CD8-positive, alpha-beta memory T cell (primary cell): ENCODE measurements around the gene LRRC74B. TPM values are rescaled to one million over a fixed set of nuclear protein-coding genes. Genes with fewer than 3 reads are reported as not detected.
"Not testable (repeated sequence)": the region's sequence is repeated elsewhere in the genome, so short reads cannot be mapped to it uniquely, and the experiment has no call there.

ENCODE experiments used
- CTCF ChIA-PET: fragments of 350-600 bp; sonication (Branson Sonifier 250); formaldehyde crosslinking; loops from one replicate; lab custom pipeline; 2021; ENCODE audit warnings: antibody characterized with exemption; lab: Charles Lee
- POLR2A ChIA-PET: fragments of 350-600 bp; sonication (Branson Sonifier 250); formaldehyde crosslinking; loops from one replicate; lab custom pipeline; 2021; ENCODE audit warnings: antibody characterized with exemption; lab: Charles Lee
- DNase-seq, 5 donors: peaks; one replicate each; pipeline versions ENCODE4 v3.0.0 to v3.0.0-alpha.2; 2020 to 2022; ENCODE audit warnings: mixed read lengths in 1 of 5
- H3K27ac ChIP-seq: one replicate; pipeline ENCODE4 v1.7.0; 2013; ENCODE audit warnings: low read depth, mild to moderate bottlenecking, low read length, moderate library complexity
- H3K27me3 ChIP-seq: 2 replicates; pipeline ENCODE4 v1.7.0; 2013; ENCODE audit warnings: low read length, mild to moderate bottlenecking; ENCODE audit not compliant: insufficient read depth, poor library complexity, severe bottlenecking
- H3K36me3 ChIP-seq: 2 replicates; pipeline ENCODE4 v1.7.0; 2013; ENCODE audit warnings: mild to moderate bottlenecking, low read length, moderate library complexity; ENCODE audit not compliant: insufficient read depth
- H3K4me1 ChIP-seq: 2 replicates; pipeline ENCODE4 v1.7.0; 2013; ENCODE audit warnings: mild to moderate bottlenecking, low read length, moderate library complexity; ENCODE audit not compliant: insufficient read depth
- H3K4me3 ChIP-seq: 2 replicates; pipeline ENCODE4 v1.7.0; 2013; ENCODE audit warnings: mild to moderate bottlenecking, low read length
- H3K9me3 ChIP-seq: 2 replicates; pipeline ENCODE4 v1.7.0; 2013; ENCODE audit warnings: mild to moderate bottlenecking, low read length
- H3K27ac Mint-ChIP-seq, 8 donors: one replicate each; pipeline ENCODE4 v1.8.0; 2020 to 2021; ENCODE audit warnings: mixed read lengths in 8 of 8, mild to moderate bottlenecking in 6 of 8, inconsistent platforms in 3 of 8, moderate library complexity in 3 of 8
- H3K27me3 Mint-ChIP-seq, 2 donors: one replicate each; pipeline ENCODE4 v1.8.0; 2020 to 2021; ENCODE audit warnings: mixed read lengths in 2 of 2, mild to moderate bottlenecking in 1 of 2, moderate library complexity in 1 of 2
- H3K36me3 Mint-ChIP-seq, 3 donors: one replicate each; pipeline ENCODE4 v1.8.0; 2020 to 2021; ENCODE audit warnings: mixed read lengths in 3 of 3, inconsistent platforms in 1 of 3, mild to moderate bottlenecking in 1 of 3
- H3K4me1 Mint-ChIP-seq, 3 donors: one replicate each; pipeline ENCODE4 v1.8.0; 2020 to 2021; ENCODE audit warnings: mixed read lengths in 3 of 3, inconsistent platforms in 1 of 3, mild to moderate bottlenecking in 1 of 3
- H3K4me3 Mint-ChIP-seq, 7 donors: one replicate each; pipeline ENCODE4 v1.8.0; 2020 to 2021; ENCODE audit warnings: mixed read lengths in 7 of 7, mild to moderate bottlenecking in 6 of 7, moderate library complexity in 4 of 7, inconsistent platforms in 2 of 7
- H3K9me3 Mint-ChIP-seq, 5 donors: one replicate each; pipeline ENCODE4 v1.8.0; 2020 to 2022; ENCODE audit warnings: mixed read lengths in 5 of 5, mild to moderate bottlenecking in 3 of 5, moderate library complexity in 2 of 5, inconsistent platforms in 1 of 5
- polyA plus RNA-seq: library from polyadenylated mRNA; unstranded; fragments of 300-500 nt; fragmentation: Illumina TruSeq; gene quantifications from one replicate; pipeline ENCODE4 v1.2.3, GENCODE V29; 2021
- total RNA-seq, 2 experiments: library from RNA; stranded (reverse); gene quantifications; one replicate each; pipeline ENCODE4 v1.2.3, GENCODE V29; 2021

Gene LRRC74B
- total and polyA plus RNA-seq, 3 experiments from 2014 or later, result not detected

DNA sequence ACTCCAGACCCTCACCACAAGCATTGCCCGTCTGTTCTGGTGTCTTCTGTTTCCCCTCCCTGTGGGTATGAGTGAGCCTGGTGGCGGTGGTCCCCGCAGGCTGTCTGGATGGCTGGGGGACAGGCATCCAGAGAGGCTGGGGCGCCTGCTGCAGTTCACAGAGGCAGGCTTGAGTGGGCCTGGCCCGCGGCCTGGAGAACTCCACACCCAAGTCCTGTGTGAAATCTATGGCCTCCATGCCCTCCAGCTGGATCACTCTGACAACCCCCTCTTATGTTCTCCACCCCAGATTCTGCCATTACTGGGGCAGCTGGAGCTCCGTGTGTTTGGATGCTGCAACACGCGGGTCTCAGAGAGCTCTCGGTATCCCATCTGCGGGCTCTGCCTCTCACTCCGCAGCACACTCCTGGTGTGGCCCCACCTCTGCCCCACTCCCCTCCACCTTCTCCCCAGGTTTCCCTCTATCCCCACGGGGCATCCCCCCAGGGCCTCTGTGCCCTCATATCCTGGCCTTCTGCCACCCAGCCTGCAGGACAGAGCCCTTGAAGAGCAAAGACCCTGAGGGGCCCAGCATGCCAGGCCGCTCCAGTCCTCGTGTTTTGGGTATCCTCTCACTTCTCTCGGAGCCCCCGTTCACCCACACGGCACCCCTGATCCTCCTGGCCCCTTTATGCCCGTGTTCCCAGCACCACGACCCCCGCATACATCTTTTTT, 31.3 kb downstream of the LRRC74B start:
- H3K27ac ChIP-seq, result no peak overlapping the region
- POLR2A ChIA-PET, result no interaction called here
- Mint-ChIP-seq H3K9me3 (peaks cover 0 to 2% (median 0%) of the 10 kb centered on the region in 5 donors), H3K4me3 (no peak overlapping the region), H3K27ac (no peak overlapping the region), H3K27me3 (peaks cover 0 to 3% of the 10 kb centered on the region in 2 donors), H3K36me3 (no peaks in the 10 kb centered on the region), H3K4me1 (no peaks in the 10 kb centered on the region)
- H3K4me3 ChIP-seq, result no peak overlapping the region
- H3K9me3 ChIP-seq, result no peaks in the 10 kb centered on the region
- H3K27me3 ChIP-seq, result no peaks in the 10 kb centered on the region
- no peak for DNase-seq
- no peaks in the 10 kb centered on the region for H3K36me3 ChIP-seq
- CTCF ChIA-PET, result no interaction called here
- no peaks in the 10 kb centered on the region for H3K4me1 ChIP-seq

DNA sequence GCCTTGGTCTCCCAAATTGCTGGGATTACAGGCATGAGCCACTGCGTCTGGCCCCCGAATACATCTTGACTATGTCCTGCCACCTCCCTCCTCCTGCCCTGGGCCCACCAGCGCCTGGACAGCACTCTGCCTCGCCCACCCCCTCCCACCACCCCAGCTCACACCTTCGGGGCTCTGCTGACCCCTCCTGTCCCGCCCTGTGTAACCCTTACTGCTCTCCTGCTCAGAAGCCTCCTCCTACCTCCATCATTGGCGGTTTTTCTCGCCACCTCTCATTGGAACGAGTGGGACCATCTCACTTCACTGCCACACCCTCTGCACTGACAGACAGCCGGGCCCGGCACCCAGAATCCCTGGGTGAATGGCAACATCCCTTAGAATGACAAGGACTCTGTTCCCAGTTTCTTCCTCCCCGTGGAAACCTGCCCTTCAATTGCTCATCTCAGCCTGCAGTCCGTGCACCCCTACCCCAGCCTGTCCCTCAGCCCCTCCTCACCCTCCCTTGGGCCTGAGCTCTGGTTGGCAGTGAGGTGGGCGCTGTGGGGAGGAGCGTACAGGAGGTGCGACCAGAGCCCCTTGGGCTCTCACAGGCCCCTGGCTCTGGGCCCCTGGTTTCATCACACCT, 32.2 kb downstream of the LRRC74B start:
- Histone ChIP-seq H3K9me3 (no peaks in the 10 kb centered on the region), H3K27ac (no peak overlapping the region), H3K36me3 (no peaks in the 10 kb centered on the region), H3K4me1 (no peaks in the 10 kb centered on the region), H3K4me3 (no peak overlapping the region), H3K27me3 (no peaks in the 10 kb centered on the region)
- Mint-ChIP-seq H3K4me1 (no peaks in the 10 kb centered on the region), H3K27me3 (peaks cover 0 to 3% of the 10 kb centered on the region in 2 donors), H3K4me3 (no peak overlapping the region), H3K9me3 (peaks cover 0 to 2% (median 0%) of the 10 kb centered on the region in 5 donors), H3K36me3 (no peaks in the 10 kb centered on the region), H3K27ac (no peak overlapping the region)
- ChIA-PET CTCF (no interaction called here), POLR2A (no interaction called here)
- no peak for DNase-seq

DNA sequence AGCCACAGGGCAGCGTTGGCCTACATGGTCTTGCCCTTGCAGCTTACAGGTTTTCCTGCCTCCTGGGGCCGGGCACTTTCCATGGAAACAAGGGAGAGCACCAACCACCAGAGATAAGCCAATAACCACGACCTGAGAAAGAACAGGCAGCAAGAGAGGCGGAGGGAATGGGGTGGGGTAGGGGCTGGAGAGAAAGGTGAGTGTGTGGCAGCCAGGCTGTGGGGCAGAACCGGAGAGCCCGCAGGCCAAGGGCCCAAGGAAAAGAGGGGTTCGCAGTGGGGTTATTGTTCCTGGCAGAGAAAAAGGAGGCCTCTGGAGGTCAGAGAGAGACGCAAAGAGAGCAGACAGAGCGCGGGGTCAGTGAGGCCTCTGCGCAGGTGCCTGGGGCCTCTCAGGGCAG, 33.2 kb downstream of the LRRC74B start:
- Mint-ChIP-seq H3K4me3 (no peak overlapping the region), H3K27ac (no peak overlapping the region), H3K4me1 (no peaks in the 10 kb centered on the region), H3K9me3 (no peaks in the 10 kb centered on the region), H3K36me3 (no peaks in the 10 kb centered on the region), H3K27me3 (peaks cover 0 to 2% of the 10 kb centered on the region in 2 donors)
- H3K4me1 ChIP-seq, result no peaks in the 10 kb centered on the region
- no peak overlapping the region for H3K4me3 ChIP-seq
- no peaks in the 10 kb centered on the region for H3K36me3 ChIP-seq
- no peaks in the 10 kb centered on the region for H3K9me3 ChIP-seq
- no peaks in the 10 kb centered on the region for H3K27me3 ChIP-seq
- POLR2A ChIA-PET, result no interaction called here
- DNase-seq, result no peak
- CTCF ChIA-PET, result no interaction called here
- H3K27ac ChIP-seq, result no peak overlapping the region

DNA sequence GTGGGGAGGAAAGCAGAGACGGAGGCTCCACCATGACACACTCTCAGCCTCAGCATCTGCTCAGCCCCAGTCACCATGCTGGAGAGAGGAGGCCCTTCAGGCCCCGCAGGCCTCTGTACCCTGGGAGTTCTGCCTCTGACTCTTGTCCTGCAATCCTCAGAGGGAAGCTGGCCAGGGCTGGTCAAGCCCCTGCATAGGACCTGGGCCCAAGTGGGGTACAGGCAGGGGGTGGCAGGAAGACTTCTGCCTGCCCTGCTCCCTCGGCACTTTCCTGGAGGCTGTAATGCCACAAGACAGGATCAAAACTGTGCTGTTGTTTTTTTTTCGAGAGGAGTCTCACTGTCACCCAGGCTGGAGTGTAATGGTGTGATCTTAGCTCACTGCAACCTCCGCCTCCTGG, 33.7 kb downstream of the LRRC74B start:
- Mint-ChIP-seq H3K27ac (no peak overlapping the region), H3K4me1 (no peaks in the 10 kb centered on the region), H3K4me3 (no peak overlapping the region), H3K27me3 (peaks cover 0 to 1% of the 10 kb centered on the region in 2 donors), H3K36me3 (no peaks in the 10 kb centered on the region), H3K9me3 (no peaks in the 10 kb centered on the region)
- Histone ChIP-seq H3K9me3 (no peaks in the 10 kb centered on the region), H3K36me3 (no peaks in the 10 kb centered on the region), H3K27me3 (no peaks in the 10 kb centered on the region), H3K4me1 (no peaks in the 10 kb centered on the region), H3K27ac (no peak overlapping the region), H3K4me3 (no peak overlapping the region)
- ChIA-PET POLR2A (no interaction called here), CTCF (no interaction called here)
- no peak for DNase-seq

- no peak for DNase-seq
- Mint-ChIP-seq H3K4me1 (no peaks in the 10 kb centered on the region), H3K27me3 (peaks cover 0 to 1% of the 10 kb centered on the region in 2 donors), H3K4me3 (no peak overlapping the region), H3K27ac (no peak overlapping the region), H3K36me3 (no peaks in the 10 kb centered on the region), H3K9me3 (no peaks in the 10 kb centered on the region)
- no peaks in the 10 kb centered on the region for H3K4me1 ChIP-seq
- no peak overlapping the region for H3K4me3 ChIP-seq
- no peaks in the 10 kb centered on the region for H3K36me3 ChIP-seq
- H3K9me3 ChIP-seq, result no peaks in the 10 kb centered on the region
- CTCF ChIA-PET, result no interaction called here
- POLR2A ChIA-PET, result no interaction called here
- no peak overlapping the region for H3K27ac ChIP-seq
- no peaks in the 10 kb centered on the region for H3K27me3 ChIP-seq
These were observed 34.8 kb downstream of the LRRC74B start for GRCh38 chr22:21080435-21081137.

- no peaks in the 10 kb centered on the region for H3K36me3 Mint-ChIP-seq
- H3K27me3 Mint-ChIP-seq, result peaks cover 0 to 1% of the 10 kb centered on the region in 2 donors
- no peaks in the 10 kb centered on the region for H3K4me1 ChIP-seq
- H3K4me3 Mint-ChIP-seq, result no peak overlapping the region
- no peak for DNase-seq
- CTCF ChIA-PET, result no interaction called here
- no peaks in the 10 kb centered on the region for H3K9me3 Mint-ChIP-seq
- POLR2A ChIA-PET, result no interaction called here
- no peaks in the 10 kb centered on the region for H3K36me3 ChIP-seq
- no peaks in the 10 kb centered on the region for H3K4me1 Mint-ChIP-seq
- H3K27ac Mint-ChIP-seq, result no peak overlapping the region
- no peaks in the 10 kb centered on the region for H3K9me3 ChIP-seq
- no peak overlapping the region for H3K4me3 ChIP-seq
- no peaks in the 10 kb centered on the region for H3K27me3 ChIP-seq
- H3K27ac ChIP-seq, result no peak overlapping the region
These were observed 36.5 kb downstream of the LRRC74B start for GRCh38 chr22:21082248-21082647.

DNA sequence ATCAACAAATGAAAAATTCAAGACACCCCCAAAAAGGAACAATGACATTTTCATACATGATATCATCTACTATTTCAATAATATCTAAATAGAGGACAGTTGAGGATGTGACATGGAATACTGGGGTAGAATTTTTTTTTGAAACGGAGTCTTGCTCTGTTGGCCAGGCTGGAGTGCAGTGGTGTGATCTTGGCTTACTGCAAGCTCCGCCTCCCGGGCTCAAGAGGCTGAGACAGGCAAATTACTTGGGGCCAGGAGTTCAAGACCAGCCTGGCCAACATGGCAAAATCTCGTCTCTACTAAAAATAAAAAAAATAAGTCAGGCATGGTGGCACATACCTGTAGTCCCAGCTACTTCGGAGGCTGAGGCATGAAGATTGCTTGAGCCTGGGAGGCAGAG, 41.4 kb downstream of the LRRC74B start:
- H3K4me3 Mint-ChIP-seq, result no peak overlapping the region
- POLR2A ChIA-PET, result no interaction called here
- no peaks in the 10 kb centered on the region for H3K9me3 Mint-ChIP-seq
- H3K4me1 Mint-ChIP-seq, result no peaks in the 10 kb centered on the region
- H3K36me3 Mint-ChIP-seq, result no peaks in the 10 kb centered on the region
- Histone ChIP-seq H3K9me3 (no peaks in the 10 kb centered on the region), H3K4me1 (no peaks in the 10 kb centered on the region), H3K27me3 (no peaks in the 10 kb centered on the region), H3K27ac (no peak overlapping the region), H3K4me3 (no peak overlapping the region), H3K36me3 (no peaks in the 10 kb centered on the region)
- no peak overlapping the region for H3K27ac Mint-ChIP-seq
- DNase-seq, result no peak
- CTCF ChIA-PET, result no interaction called here
- peaks cover 0 to 7% of the 10 kb centered on the region in 2 donors for H3K27me3 Mint-ChIP-seq

DNA sequence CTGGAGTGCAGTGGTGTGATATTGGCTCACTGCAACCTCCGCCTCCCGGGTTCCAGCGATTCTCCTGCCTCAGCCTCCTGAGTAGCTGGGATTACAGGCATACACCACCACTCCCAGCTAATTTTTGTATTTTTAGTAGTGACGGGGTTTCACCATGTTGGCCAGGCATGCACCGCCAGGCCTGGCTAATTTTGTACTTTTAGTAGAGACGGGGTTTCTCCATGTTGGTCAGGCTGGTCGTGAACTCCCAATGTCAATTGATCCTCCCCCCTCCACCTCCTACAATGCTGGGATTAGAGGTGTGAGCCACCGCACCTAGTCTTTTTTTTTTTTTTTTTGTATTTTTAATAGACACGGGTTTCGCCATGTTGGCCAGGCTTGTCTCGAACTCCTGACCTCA, 42.2 kb downstream of the LRRC74B start:
- H3K4me3 ChIP-seq, H3K4me1 ChIP-seq, DNase-seq, H3K27ac Mint-ChIP-seq, H3K9me3 Mint-ChIP-seq, CTCF ChIA-PET, H3K27ac ChIP-seq, H3K27me3 Mint-ChIP-seq, POLR2A ChIA-PET, H3K36me3 ChIP-seq, H3K36me3 Mint-ChIP-seq, H3K4me1 Mint-ChIP-seq, H3K9me3 ChIP-seq, H3K4me3 Mint-ChIP-seq, H3K27me3 ChIP-seq: not testable (repeated sequence)
